HCT116 (cell line): ENCODE data around the gene PGM2. TPM values are rescaled to one million over a fixed set of nuclear protein-coding genes. Genes with fewer than 3 reads are reported as not detected.

Experiments
- ATAC-seq: fragments of 200-7000 bp; cut with Tn5 transposase; 2 replicates; pipeline ENCODE4 v1.9.1; 2020; ENCODE audit warnings: mild to moderate bottlenecking, moderate library complexity
- BruUV-seq: library from RNA; stranded (reverse); fragments of 400-500 nt; replicated peaks from 2 replicates; lab custom pipeline; 2021; lab: Mats Ljungman, UMichigan
- CTCF ChIA-PET: fragments of 300-600 bp; sonication (Branson Sonifier 250); formaldehyde crosslinking; loops from one replicate; lab custom pipeline; 2021; ENCODE audit warnings: antibody characterized with exemption; lab: Charles Lee
- POLR2A ChIA-PET: fragments of 300-600, 350-600 bp; sonication (Branson Sonifier 250); formaldehyde crosslinking; loops from one replicate; lab custom pipeline; 2021; ENCODE audit warnings: antibody characterized with exemption; lab: Charles Lee
- RAD21 ChIA-PET, 2 experiments: fragments of 300-600 bp; sonication (Branson Sonifier 250); formaldehyde crosslinking; loops; one replicate each; lab custom pipeline; 2023; ENCODE audit warnings: low total read pairs in 2 of 2; ENCODE audit not compliant: uncharacterized antibody in 2 of 2, unreplicated experiment in 2 of 2, low non-redundant PET in 1 of 2; lab: Charles Lee
- DNase-seq: peaks from one replicate; pipeline ENCODE4 v3.0.0-alpha.2; 2010; ENCODE audit warnings: low read depth, low spot score
- H2AFZ ChIP-seq: fragments of 200-600 bp; shearing (Covaris generic), sonication (generic); 2 replicates; pipeline ENCODE4 v1.6.1; 2017; ENCODE audit warnings: low read depth, mixed run types, mixed read lengths, antibody characterized with exemption, low read length; ENCODE audit not compliant: poor library complexity, severe bottlenecking
- H3K27ac ChIP-seq: 2 replicates; pipeline ENCODE4 v1.5.1; 2012; ENCODE audit warnings: low read depth, low read length
- H3K27me3 ChIP-seq: fragments of 200-600 bp; sonication (generic); 2 replicates; pipeline ENCODE4 v1.6.1; 2016; ENCODE audit warnings: mixed run types, low read length, mixed read lengths; ENCODE audit not compliant: insufficient read depth
- H3K36me3 ChIP-seq, 2 experiments: fragments of 200-500 bp in 1 of 2; fragments of 200-600 bp in 1 of 2; sonication (Bioruptor generic) in 1 of 2; sonication (generic) in 1 of 2; 2 replicates each; pipeline versions ENCODE4 v1.5.1 to v1.6.1; 2014 to 2016; ENCODE audit warnings: low read length in 2 of 2, inconsistent platforms in 1 of 2, mixed read lengths in 1 of 2, mixed run types in 1 of 2; ENCODE audit not compliant: insufficient read depth in 2 of 2, control insufficient read depth in 1 of 2
- H3K4me1 ChIP-seq, 2 experiments: fragments of 200-600 bp in 1 of 2; sonication (generic) in 1 of 2; 2 replicates each; pipeline versions ENCODE4 v1.5.1 to v1.6.1; 2012 to 2017; ENCODE audit warnings: low read length in 2 of 2, inconsistent platforms in 1 of 2, mild to moderate bottlenecking in 1 of 2, mixed read lengths in 1 of 2, mixed run types in 1 of 2, moderate library complexity in 1 of 2; ENCODE audit not compliant: insufficient read depth in 2 of 2, control insufficient read depth in 1 of 2
- H3K4me2 ChIP-seq: fragments of 200-600 bp; sonication (generic); 2 replicates; pipeline ENCODE4 v1.6.1; 2017; ENCODE audit warnings: mixed run types, low read length, mixed read lengths
- H3K4me3 ChIP-seq, 2 experiments: fragments of 200-600 bp in 1 of 2; sonication (generic) in 1 of 2; replicated peaks in 1 of 2; 2 replicates each; pipeline ENCODE4 v1.5.1; 2011 to 2016; ENCODE audit warnings: low read length in 2 of 2, control low read depth in 1 of 2, low read depth in 1 of 2, mild to moderate bottlenecking in 1 of 2, mixed read lengths in 1 of 2, mixed run types in 1 of 2
- H3K79me2 ChIP-seq: fragments of 200-600 bp; sonication (generic); 2 replicates; pipeline ENCODE4 v1.6.1; 2017; ENCODE audit warnings: mild to moderate bottlenecking, mixed run types, low read length, moderate library complexity, mixed read lengths; ENCODE audit not compliant: insufficient read depth
- H3K9ac ChIP-seq: fragments of 200-600 bp; sonication (generic); 2 replicates; pipeline ENCODE4 v1.6.1; 2016; ENCODE audit warnings: low read length, mixed read lengths
- H3K9me2 ChIP-seq: fragments of 200-600 bp; sonication (generic), shearing (Covaris generic); 2 replicates; pipeline ENCODE4 v1.6.1; 2017; ENCODE audit warnings: mixed run types, mild to moderate bottlenecking, moderate library complexity; ENCODE audit not compliant: insufficient read depth
- H3K9me3 ChIP-seq, 2 experiments: fragments of 200-500 bp in 1 of 2; fragments of 200-600 bp in 1 of 2; sonication (Bioruptor generic) in 1 of 2; sonication (generic) in 1 of 2; 2 replicates each; pipeline ENCODE4 v1.6.1; 2014 to 2017; ENCODE audit warnings: low read length in 2 of 2, mixed read lengths in 2 of 2, inconsistent platforms in 1 of 2, low read depth in 1 of 2, mild to moderate bottlenecking in 1 of 2, mixed run types in 1 of 2, moderate library complexity in 1 of 2; ENCODE audit not compliant: control insufficient read depth in 1 of 2, insufficient read depth in 1 of 2
- H4K20me1 ChIP-seq: fragments of 200-600 bp; sonication (generic), shearing (Covaris generic); 2 replicates; pipeline ENCODE4 v1.6.1; 2017; ENCODE audit warnings: mixed run types, mild to moderate bottlenecking, moderate library complexity; ENCODE audit not compliant: insufficient read depth
- ATF3 ChIP-seq: IDR thresholded peaks from 2 replicates; pipeline ENCODE4 v1.6.1; 2012
- CTCF ChIP-seq, 3 experiments: fragments of 200-600 bp in 1 of 3; sonication (generic) in 1 of 3; IDR thresholded peaks in 2 of 3; conservative IDR thresholded peaks in 1 of 3; 2 replicates each; pipeline ENCODE4 v1.5.1; 2012 to 2017; ENCODE audit warnings: low read depth in 2 of 3, low read length in 2 of 3, antibody characterized with exemption in 1 of 3, borderline replicate concordance in 1 of 3, control low read depth in 1 of 3, mild to moderate bottlenecking in 1 of 3, mixed read lengths in 1 of 3, mixed run types in 1 of 3, moderate library complexity in 1 of 3; ENCODE audit not compliant: insufficient read depth in 1 of 3
- FOSL1 ChIP-seq: IDR thresholded peaks from 2 replicates; pipeline ENCODE4 v1.6.1; 2012; ENCODE audit warnings: low read depth
- RAD21 ChIP-seq: IDR thresholded peaks from 2 replicates; pipeline ENCODE4 v1.6.1; 2012; ENCODE audit warnings: low read depth, mild to moderate bottlenecking
- REST ChIP-seq: IDR thresholded peaks from 2 replicates; pipeline ENCODE4 v1.6.1; 2012; ENCODE audit warnings: low read depth
- SIN3A ChIP-seq: IDR thresholded peaks from 2 replicates; pipeline ENCODE4 v1.6.1; 2012; ENCODE audit warnings: low read depth
- SP1 ChIP-seq: IDR thresholded peaks from 2 replicates; pipeline ENCODE4 v1.6.1; 2012; ENCODE audit warnings: low read depth
- ZFX ChIP-seq: fragments of 450-650 bp; IDR thresholded peaks from 2 replicates; pipeline ENCODE4 v1.6.1; 2017
- ZNF274 ChIP-seq: fragments of 200-500 bp; sonication (Bioruptor generic); IDR thresholded peaks from 2 replicates; pipeline ENCODE4 v1.6.1; 2014; ENCODE audit warnings: mild to moderate bottlenecking, low read depth, low read length, inconsistent platforms
- intact Hi-C: fragments of 100-400 bp; cut with micrococcal nuclease; formaldehyde crosslinking; loops from 2 replicates; pipeline ENCODE4 v1.10.0; 2022
- total RNA-seq: library from RNA; stranded (reverse); gene quantifications from one replicate; pipeline ENCODE4 v1.2.1, GENCODE V29; 2021; ENCODE audit not compliant: unreplicated experiment
- TF ChIP-seq, protein P1 (sequence below): IDR thresholded peaks from 2 replicates; pipeline ENCODE4 v1.6.1; 2012

Gene PGM2
- total RNA-seq, 1 experiment from 2014 or later, result 48.6 TPM

- no peak for DNase-seq
- H3K9ac ChIP-seq, result no peak overlapping the region
- H3K27me3 ChIP-seq, result no peaks in the 10 kb centered on the region
- BruUV-seq, result no TSS peak
- no peaks in the 10 kb centered on the region for H3K4me1 ChIP-seq
- no peaks in the 10 kb centered on the region for H3K79me2 ChIP-seq
- H3K27ac ChIP-seq, result no peak overlapping the region
- no peaks in the 10 kb centered on the region for H3K9me3 ChIP-seq
- H4K20me1 ChIP-seq, result no peaks in the 10 kb centered on the region
- ATAC-seq, result no peak
- ChIA-PET RAD21 (no interaction called here), POLR2A (no interaction called here), CTCF (no interaction called here)
- no peak overlapping the region for H3K4me2 ChIP-seq
- intact Hi-C loops, result no loop called here
- no peaks in the 10 kb centered on the region for H3K9me2 ChIP-seq
- H3K4me3 ChIP-seq, result no peak overlapping the region
- no peak for TF ChIP-seq CTCF (IDR thresholded peaks at IDR 0.05 in 2 of 3, conservative IDR thresholded peaks at IDR 0.05 in 1 of 3; ENCODE audit: borderline replicate concordance in 1 of 3, insufficient read depth in 1 of 3, low read depth in 2 of 3, low read length in 2 of 3)
- TF ChIP-seq RAD21, result no peak
- TF ChIP-seq, protein P1, sequence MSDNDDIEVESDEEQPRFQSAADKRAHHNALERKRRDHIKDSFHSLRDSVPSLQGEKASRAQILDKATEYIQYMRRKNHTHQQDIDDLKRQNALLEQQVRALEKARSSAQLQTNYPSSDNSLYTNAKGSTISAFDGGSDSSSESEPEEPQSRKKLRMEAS, result no peak
- TF ChIP-seq ZNF274, result no peak
- TF ChIP-seq FOSL1, result no peak
- no peak for TF ChIP-seq ZFX
- no peak for TF ChIP-seq SP1
- no peak for TF ChIP-seq SIN3A
- TF ChIP-seq ATF3, result no peak
- TF ChIP-seq REST, result no peak
- H2AFZ ChIP-seq, result no peak overlapping the region
- no peaks in the 10 kb centered on the region for H3K36me3 ChIP-seq
Measured at GRCh38 chr4:37876156-37876555, 49.7 kb downstream of the PGM2 start.
